HG03558 (cell line): ENCODE data around the gene FOXP1.

Experiments
- ATAC-seq: cut with Tn5 transposase; IDR thresholded peaks from one replicate; pipeline ENCODE4 v1.9.1; 2021; ENCODE audit warnings: moderate number of reproducible peaks; ENCODE audit not compliant: unreplicated experiment; ENCODE audit errors: extremely low read depth

Gene FOXP1

DNA sequence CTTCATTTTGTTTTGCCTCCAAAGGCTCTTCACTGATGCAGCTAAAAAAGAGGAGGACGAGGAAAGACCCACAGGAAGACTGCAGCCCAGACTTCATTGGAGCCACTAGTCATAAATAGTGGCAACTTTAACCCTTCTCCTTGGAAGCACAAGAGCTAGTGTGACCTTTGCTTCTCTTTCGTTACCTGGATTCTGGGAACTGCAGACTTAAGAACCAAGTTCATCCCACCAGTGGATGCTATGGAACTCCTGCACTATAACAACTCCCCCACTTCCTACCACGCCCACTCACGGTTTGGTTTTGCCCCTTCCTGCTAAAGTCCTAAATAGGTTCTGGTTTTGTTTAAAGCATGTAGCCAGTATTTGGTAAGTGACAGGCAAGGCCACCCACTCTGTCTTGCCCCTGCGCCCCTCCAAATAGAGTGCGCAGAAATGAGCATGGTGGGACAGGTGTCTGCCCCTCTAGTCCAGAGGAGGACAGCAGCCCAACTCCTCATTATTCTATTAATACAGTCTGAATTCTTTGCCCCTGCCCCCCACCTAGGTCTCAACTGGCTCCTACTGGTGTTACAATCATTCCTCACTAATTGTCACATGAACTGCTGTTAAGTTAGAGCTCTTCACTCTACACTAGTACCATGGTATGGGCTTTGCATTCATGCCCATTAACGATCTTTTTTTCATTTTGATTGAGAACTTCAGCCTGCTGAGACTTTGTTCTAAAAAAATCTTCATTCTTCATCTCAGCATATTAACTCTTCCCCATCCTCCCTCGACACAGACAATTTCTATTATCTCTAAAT, 504.6 kb downstream of the FOXP1 start:
- ATAC-seq, result no peak

GRCh38 chr3:71078199-71078598, 505.3 kb downstream of the FOXP1 start:
- ATAC-seq, result no peak

GRCh38 chr3:71077070-71077469, 506.5 kb downstream of the FOXP1 start:
- no peak for ATAC-seq

- no peak for ATAC-seq
These were observed 507.0 kb downstream of the FOXP1 start for GRCh38 chr3:71076361-71077002.

GRCh38 chr3:71075494-71075893, 508.0 kb downstream of the FOXP1 start:
- no peak for ATAC-seq

DNA sequence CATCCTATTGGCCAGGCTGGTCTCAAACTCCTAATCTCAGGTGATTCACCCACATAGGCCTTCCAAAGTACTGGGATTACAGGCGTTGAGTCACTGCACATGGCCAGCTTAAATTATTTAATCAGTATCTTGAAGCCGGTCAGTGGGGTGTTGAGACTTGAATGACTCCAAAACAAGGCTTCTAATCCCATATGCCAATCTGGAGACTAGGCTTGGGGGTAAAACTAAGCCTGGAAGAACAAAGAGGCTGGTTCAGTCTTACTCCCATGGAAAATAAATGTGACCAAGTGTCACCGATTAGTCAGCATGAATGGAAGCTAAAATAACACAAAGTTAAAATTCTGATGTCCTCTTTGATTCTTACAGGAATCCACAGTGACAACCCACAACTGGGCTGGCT, 509.1 kb downstream of the FOXP1 start:
- ATAC-seq, result no peak

DNA sequence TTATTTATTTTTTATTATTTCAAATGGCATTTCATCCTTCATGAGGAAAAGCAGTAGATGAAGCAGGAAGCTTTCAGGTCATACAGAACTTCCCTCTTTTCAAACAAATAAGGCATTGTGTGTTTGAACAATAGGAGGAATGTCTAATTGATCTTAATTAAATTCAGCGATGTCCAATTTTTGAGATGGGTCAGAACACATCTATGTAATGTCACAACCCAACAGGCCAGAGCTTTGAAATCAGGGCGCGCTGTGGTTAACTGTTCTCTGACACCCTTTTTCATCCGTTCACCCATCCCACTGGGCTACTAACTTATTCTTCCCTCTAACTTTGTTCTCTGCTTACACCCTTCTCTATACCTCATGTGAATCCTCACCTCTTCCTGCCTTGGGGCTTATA, 510.5 kb downstream of the FOXP1 start:
- ATAC-seq, result no peak

DNA sequence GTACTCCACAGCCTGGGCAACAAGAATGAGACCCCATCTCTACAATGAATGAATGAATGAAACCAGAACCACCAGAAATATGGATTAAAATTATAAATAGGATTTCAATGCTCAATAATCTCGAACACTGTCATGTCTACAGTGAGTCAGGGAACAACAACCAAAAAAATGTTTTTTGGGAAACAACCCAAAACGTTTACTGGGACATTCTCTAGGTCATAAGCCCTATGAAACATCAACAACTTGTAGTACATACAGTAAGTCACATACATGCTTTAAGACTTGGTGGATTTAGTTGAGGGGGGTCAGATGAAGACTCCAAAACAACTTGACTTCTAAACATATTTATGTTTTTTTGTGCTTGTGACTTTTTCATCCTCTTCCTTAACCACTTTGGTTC, 511.2 kb downstream of the FOXP1 start:
- no peak for ATAC-seq

GRCh38 chr3:71070497-71071463, 512.7 kb downstream of the FOXP1 start:
- no peak for ATAC-seq

- no peak for ATAC-seq
These were observed 513.7 kb downstream of the FOXP1 start for GRCh38 chr3:71069797-71070196.

DNA sequence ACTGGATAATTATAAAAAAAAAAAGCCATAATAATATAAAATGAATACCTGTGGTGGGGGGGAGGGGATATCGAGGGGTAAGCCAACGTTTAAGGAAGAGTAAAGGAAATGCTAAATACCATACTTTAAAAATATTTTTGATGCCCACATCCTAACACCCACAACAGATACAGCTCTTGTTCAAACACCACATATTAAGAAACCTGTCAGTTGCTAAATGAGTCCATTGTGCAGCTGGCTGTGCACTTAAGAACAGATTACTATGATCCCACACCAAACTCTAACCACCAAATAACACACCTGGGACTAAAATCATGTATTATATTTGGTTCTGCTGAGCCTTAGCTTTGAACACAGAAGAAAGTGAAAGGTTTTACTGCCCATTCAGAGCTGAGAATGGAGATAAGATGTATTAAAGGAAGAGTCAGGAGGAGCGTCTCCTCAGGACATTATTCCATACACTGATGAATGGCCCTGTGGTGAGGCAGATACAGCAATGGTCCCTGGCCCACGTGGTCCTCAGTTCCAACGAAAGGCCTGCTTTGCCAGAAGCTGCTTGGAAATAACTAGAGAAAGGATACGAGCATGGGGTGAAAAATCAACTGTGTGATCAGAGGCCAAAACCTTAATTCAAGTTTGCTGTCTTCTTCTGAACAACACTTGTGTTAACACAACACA, 515.4 kb downstream of the FOXP1 start:
- no peak for ATAC-seq

GRCh38 chr3:71066849-71067261, 516.7 kb downstream of the FOXP1 start:
- ATAC-seq, result no peak

DNA sequence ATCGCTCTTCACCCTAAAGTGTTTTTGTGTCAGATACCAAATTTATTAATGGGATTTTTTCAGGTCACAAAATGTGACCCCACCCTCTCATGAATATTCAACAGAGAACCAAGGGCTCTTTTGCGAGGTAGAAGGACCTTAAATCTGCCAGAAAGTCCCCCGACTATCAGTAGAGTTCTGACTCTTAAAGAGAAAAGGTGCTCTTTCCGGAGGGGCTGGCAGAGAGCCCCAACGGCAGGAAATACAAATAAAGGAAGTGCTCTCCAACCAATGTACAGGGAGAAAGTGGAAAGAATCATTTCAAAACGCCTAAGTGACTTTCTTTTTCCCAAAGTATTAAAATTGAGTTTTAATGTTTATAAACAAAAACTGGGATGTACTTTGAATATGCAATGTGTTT, 517.2 kb downstream of the FOXP1 start:
- ATAC-seq, result no peak

DNA sequence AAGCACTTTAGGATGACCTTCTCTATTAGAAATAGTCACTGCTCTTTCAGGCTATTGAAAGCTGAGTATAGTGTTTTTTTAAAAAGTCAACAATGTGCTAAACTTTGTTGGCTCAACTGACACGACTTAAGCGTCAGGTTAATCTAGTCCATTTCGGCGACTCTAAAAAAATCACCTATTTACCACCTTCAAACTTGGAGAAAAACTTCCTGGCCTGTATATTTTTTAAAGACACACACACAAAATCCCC, 517.8 kb downstream of the FOXP1 start:
- no peak for ATAC-seq

GRCh38 chr3:71064956-71065763, 518.4 kb downstream of the FOXP1 start:
- ATAC-seq, result no peak

DNA sequence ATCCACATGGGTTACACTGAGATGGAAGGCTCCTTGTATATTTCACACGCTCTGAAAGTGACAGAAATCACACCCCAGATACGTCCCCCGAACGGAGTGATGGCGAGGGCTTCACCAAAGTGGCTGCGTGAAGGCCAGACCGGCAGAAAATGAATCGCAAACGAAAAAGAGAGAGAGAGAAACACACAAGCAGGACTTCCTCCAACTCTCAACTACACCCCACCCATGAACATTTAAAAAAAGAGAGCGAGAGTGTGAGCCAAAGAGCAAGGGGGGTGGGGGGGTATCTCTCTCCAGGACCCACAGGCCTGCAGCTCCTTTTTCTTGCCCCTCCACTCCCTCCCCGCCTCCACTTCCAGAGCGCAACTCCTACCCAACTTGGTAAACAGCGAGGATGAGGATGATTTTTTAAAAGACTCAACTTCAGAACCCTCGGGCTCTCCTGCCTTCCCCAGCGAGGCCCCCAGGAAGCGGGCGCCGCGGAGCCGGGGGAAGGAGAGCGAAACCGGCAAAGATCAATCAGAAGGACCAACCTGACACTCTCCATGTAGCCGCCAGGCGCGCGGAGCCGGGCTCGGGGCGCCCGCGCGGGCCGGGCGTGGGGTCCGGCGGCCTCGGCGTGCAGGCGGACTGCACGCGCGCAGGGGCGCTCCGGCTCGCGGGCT, 519.1 kb downstream of the FOXP1 start:
- no peak for ATAC-seq

DNA sequence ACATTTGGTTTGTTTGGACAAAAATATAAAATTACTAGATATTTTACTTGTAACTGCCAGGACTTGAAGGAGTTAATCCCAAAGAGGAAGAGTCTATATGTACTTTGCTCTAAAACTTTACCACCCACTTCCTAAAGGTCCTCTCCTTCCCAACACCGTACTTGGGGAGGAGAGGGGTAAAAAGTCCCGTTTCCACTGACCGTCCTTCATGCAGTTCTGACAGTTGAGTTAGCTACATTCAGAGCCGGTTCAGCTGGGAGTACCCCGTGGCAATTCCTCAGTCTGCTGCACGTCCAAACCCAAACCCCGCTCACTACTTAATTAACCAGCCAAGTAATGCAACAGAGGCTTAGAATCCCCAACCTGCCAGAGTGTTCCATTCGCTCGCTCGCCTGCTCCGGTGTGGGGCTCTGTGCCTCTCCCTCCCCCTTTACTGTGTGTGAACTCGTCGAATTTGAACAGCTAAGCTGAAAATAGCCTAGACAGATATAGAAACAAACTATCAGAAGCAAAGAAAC, 519.7 kb downstream of the FOXP1 start:
- ATAC-seq, result no peak

DNA sequence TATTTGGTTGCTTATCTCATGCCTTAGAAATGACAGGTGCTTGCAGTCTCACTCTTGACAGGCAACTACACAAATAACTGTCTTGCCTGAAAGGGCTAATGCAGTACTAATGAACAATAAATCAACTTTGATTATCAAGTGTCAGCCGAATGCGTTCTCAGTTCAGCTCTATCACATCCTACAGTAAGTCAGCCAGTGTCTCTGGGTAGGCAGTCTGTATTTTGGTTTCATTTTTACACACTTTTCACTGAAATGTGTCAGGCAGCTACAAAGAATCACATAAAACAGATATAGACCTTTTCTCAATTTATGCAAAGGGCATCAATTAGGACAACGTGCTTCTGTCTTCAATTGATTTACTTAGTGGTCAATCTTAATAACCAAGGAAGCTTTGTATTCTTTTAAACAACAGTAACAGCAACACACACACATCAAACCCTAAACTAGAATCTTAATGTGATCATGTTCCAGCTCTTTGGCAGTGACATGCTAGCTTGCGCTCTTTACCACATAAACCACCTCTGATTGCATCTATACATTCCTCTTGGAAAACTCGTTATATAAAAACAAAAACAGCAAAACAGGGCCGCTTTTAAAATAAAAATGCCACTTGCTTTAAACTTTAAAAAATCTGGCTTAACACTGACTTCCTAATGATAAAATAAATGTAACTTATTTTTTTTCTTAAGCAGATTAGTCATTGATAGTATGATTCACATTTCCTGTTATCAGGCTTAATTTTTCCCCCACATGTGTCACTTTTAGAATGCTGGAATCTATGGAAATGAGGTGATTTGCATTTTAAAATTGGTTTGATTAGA, 520.4 kb downstream of the FOXP1 start:
- ATAC-seq, result peak; percentile 40
